ENCODE data around the gene CD36. TPM values are rescaled to one million over a fixed set of nuclear protein-coding genes. Genes with fewer than 3 reads are reported as not detected.

CD36 gene
- total RNA-seq, 1 experiment from 2014 or later: 0.32 TPM

DNA sequence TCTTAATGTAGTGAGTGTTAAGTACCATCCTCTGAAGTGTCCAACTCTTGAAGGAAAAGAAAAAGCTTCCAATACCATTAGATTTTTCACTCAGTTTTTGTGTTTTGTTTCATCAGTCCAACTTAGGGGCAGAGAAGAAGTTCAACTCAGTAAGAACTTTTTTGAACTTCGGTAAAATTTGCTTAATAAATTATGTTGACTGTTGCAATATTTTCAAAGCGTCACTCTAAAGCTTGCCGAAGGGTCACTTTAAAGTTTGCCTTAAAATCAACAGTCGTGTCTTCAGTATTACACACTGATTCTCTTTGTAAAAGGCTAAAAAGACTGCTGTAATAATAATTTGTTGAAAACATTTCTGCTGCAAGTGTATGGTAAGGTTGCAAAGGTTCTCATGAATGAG lies 17.6 kb downstream of the CD36 start:
- no peaks in the 10 kb centered on the region for H3K79me2 ChIP-seq (ENCODE audit: insufficient read depth, low read length)
- no peaks in the 10 kb centered on the region for H3K9me3 ChIP-seq (ENCODE audit: control insufficient read depth in 1 of 2, insufficient read depth in 1 of 2, low read depth in 1 of 2, low read length in 2 of 2)
- H3K36me3 ChIP-seq (ENCODE audit: control insufficient read depth in 1 of 2, insufficient read depth in 2 of 2, low read length in 2 of 2): no peaks in the 10 kb centered on the region
- ChIA-PET CTCF (no interaction called here), POLR2A (no interaction called here), RAD21 (ENCODE audit: low non-redundant PET in 1 of 2, low total read pairs in 2 of 2, uncharacterized antibody in 2 of 2, unreplicated experiment in 2 of 2) (no interaction called here)
- H3K27ac ChIP-seq (ENCODE audit: low read depth, low read length): no peak overlapping the region
- ATAC-seq (no peak), DNase-seq (ENCODE audit: low read depth, low spot score) (no peak)
- H3K4me3 ChIP-seq (replicated peaks in 1 of 2; ENCODE audit: low read depth in 1 of 2, low read length in 2 of 2): no peak overlapping the region
- no peaks in the 10 kb centered on the region for H3K27me3 ChIP-seq (ENCODE audit: insufficient read depth, low read length)
- no peak overlapping the region for H3K4me2 ChIP-seq (ENCODE audit: low read length)
- no peak overlapping the region for H3K9ac ChIP-seq (ENCODE audit: low read length)
- no peak for TF ChIP-seq REST (IDR thresholded peaks at IDR 0.05; ENCODE audit: low read depth)
- no peak for TF ChIP-seq SRF (IDR thresholded peaks at IDR 0.05; ENCODE audit: low read depth)
- no peak for TF ChIP-seq CBX3 (IDR thresholded peaks at IDR 0.05; ENCODE audit: low read depth)
- peaks cover 0 to 7% of the 10 kb centered on the region in 2 experiments; a peak in 1 of 4 replicates for H3K4me1 ChIP-seq (ENCODE audit: control insufficient read depth in 1 of 2, insufficient read depth in 2 of 2, low read length in 2 of 2)
- H2AFZ ChIP-seq (ENCODE audit: low read depth, low read length, poor library complexity, severe bottlenecking): no peak overlapping the region
- no TSS peak for BruUV-seq (replicated peaks)
- intact Hi-C loops (cut with micrococcal nuclease): no loop called here
- no peaks in the 10 kb centered on the region for H4K20me1 ChIP-seq (ENCODE audit: insufficient read depth)
- no peaks in the 10 kb centered on the region for H3K9me2 ChIP-seq (ENCODE audit: insufficient read depth)
